DND-41 (cell line): ENCODE results near the gene CNTFR.

Experiments used
- CTCF ChIP-seq: IDR thresholded peaks from 2 replicates; pipeline ENCODE4 v1.5.1; 2012; ENCODE audit warnings: borderline replicate concordance, low read length, moderate library complexity, mild to moderate bottlenecking; ENCODE audit not compliant: poor library complexity, severe bottlenecking; ENCODE audit errors: extremely low read depth
- EZH2 ChIP-seq: IDR thresholded peaks from 3 replicates; pipeline ENCODE4 v1.6.1; 2012; ENCODE audit warnings: borderline replicate concordance, low read depth, mild to moderate bottlenecking, moderate library complexity, low read length, inconsistent platforms; ENCODE audit not compliant: severe bottlenecking

- TF ChIP-seq CTCF = no peak
- TF ChIP-seq EZH2 = no peak
These were observed 30.8 kb upstream of the CNTFR start, which contains the start of gene DCTN3 for GRCh38 chr9:34620061-34620994.
